NB4 (cell line): ENCODE data around the gene TMEM176B.

Experiments used
- CTCF ChIP-seq: IDR thresholded peaks from one replicate; pipeline ENCODE4 v1.5.1; 2012; ENCODE audit warnings: low read depth, low read length
- MAX ChIP-seq: IDR thresholded peaks from 2 replicates; pipeline ENCODE4 v1.6.1; 2011; ENCODE audit warnings: low read depth, low read length
- MYC ChIP-seq: IDR thresholded peaks from 2 replicates; pipeline ENCODE4 v1.6.1; 2011; ENCODE audit warnings: low read depth, low read length
- POLR2A ChIP-seq: IDR thresholded peaks from 2 replicates; pipeline ENCODE4 v1.6.1; 2011; ENCODE audit warnings: mild to moderate bottlenecking; ENCODE audit not compliant: insufficient read length; ENCODE audit errors: extremely low read depth

GRCh38 chr7:150801242-150801945 lies 1.2 kb upstream of the TMEM176B start:
- TF ChIP-seq CTCF, result no peak
- TF ChIP-seq MAX, result no peak
- no peak for TF ChIP-seq POLR2A
- no peak for TF ChIP-seq MYC
